Measurements from ENCODE around the gene PCSK9. TPM values are rescaled to one million over a fixed set of nuclear protein-coding genes. Genes with fewer than 3 reads are reported as not detected.

PCSK9 gene
- total and polyA plus RNA-seq, 2 of the 13 experiments (the other 11 are each of a cell fraction or from before 2014, with no cell fraction given), result 33.3 to 80.5 TPM

DNA sequence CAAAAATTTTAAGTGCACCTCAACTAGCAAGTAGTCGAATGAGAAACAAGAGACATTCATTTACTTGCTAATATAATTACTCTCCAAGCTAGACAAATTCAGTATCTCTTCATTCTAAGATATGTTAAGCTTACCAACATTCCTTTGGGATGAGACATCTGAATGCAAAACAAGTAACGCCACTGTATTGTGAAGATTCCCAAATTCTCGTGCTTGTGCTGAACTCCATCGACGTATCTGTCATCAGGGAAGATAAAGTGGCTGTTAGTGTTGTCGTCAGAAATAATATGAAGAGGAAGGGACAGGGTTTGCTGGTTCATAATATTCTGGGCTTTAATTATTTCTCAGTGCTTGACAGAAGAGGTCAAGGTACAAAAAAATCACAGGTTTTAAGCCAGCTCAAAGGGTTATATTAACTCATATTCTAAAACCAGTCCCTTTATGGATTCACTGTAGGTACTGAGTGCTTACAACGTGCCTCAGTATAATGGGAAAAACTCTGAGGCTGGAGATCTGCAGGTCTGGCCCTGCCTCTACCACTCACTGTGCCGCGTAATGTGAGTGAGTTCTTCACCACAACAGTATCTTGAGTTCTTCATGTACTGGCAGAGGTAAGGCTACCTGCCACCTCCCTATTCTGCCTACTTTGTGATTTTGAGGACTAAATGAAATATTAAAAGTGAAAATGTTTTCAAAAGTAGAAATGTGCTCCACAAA is 42.0 kb downstream of the PCSK9 start:
- POLR2A ChIA-PET, result no interaction called here
- no TSS peak for BruUV-seq (replicated peaks)
- no peaks in the 10 kb centered on the region for H4K20me1 ChIP-seq (ENCODE audit: insufficient read depth, low read length)
- H3K4me1 ChIP-seq (ENCODE audit: insufficient read depth, low read length), result no peaks in the 10 kb centered on the region
- no peak for DNase-seq (ENCODE audit: low spot score)
- no peaks in the 10 kb centered on the region for H3K27me3 ChIP-seq (ENCODE audit: control insufficient read depth in 1 of 2, insufficient read depth in 2 of 2, low read length in 2 of 2)
- H3K27ac ChIP-seq (ENCODE audit: extremely low read length, insufficient read depth, low read length), result no peak overlapping the region
- CTCF ChIA-PET (ENCODE audit: low intra/inter-chr PET ratio, low total read pairs), result no interaction called here
- intact Hi-C loops (cut with micrococcal nuclease; ENCODE audit: unreplicated experiment), result loop anchor here (10.0 kb wide), 1 partner anchor 53 kb away; no protein-coding TSS in a partner anchor
- 94% methylated on average over 9 of the region's 9 CpGs for WGBS (ENCODE audit: low lambda C conversion rate)
- in situ Hi-C loops (cut with HindIII; ENCODE audit: extremely low pct_ligation_motif_present, low pct_unique_long_range_greater_than_20kb), result no loop called here
- H3K9ac ChIP-seq (ENCODE audit: insufficient read depth, low read depth, low read length), result no peak overlapping the region
- ATAC-seq, result no peak
- H3K4me2 ChIP-seq (ENCODE audit: low read depth, low read length), result no peak overlapping the region
- H2AFZ ChIP-seq (ENCODE audit: low read length), result no peak overlapping the region
- H3K4me3 ChIP-seq (replicated peaks in 1 of 3; ENCODE audit: insufficient read depth in 1 of 3, low read depth in 2 of 3, low read length in 3 of 3), result no peak overlapping the region
- H3K36me3 ChIP-seq (replicated peaks in 1 of 2; ENCODE audit: control insufficient read depth in 1 of 2, insufficient read depth in 2 of 2, low read length in 2 of 2), result peaks cover 36 to 84% of the 10 kb centered on the region in 2 experiments
- TF ChIP-seq, protein P1, sequence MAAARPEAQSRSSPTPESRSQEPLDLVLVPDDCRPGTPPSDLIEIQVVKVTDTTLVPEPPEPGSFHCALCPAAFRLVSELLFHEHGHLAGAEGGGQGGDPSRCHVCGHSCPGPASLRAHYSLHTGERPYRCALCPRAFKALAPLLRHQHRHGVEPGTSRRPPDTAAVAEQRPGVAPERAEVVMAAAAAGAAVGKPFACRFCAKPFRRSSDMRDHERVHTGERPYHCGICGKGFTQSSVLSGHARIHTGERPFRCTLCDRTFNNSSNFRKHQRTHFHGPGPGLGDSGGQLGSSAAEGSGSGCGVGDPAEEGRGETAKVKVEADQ (CRISPR knock-in tag; IDR thresholded peaks at IDR 0.05; ENCODE audit: borderline replicate concordance), result no peak
- TF ChIP-seq MBNL3 (CRISPR knock-in tag; conservative IDR thresholded peaks at IDR 0.05), result no peak
- no peak for TF ChIP-seq GMEB1 (CRISPR knock-in tag; IDR thresholded peaks at IDR 0.05; ENCODE audit: borderline replicate concordance)
- TF ChIP-seq CCDC6 (CRISPR knock-in tag; IDR thresholded peaks at IDR 0.05), result no peak
- no peak for TF ChIP-seq GPN1 (CRISPR knock-in tag; IDR thresholded peaks at IDR 0.05; ENCODE audit: borderline replicate concordance)
- no peak for TF ChIP-seq RFXAP (CRISPR knock-in tag; IDR thresholded peaks at IDR 0.05; ENCODE audit: borderline replicate concordance)
- TF ChIP-seq ASH2L (IDR thresholded peaks at IDR 0.05; ENCODE audit: insufficient read length, low read depth, low read length), result no peak
- TF ChIP-seq ZNF574 (CRISPR knock-in tag; IDR thresholded peaks at IDR 0.05), result no peak
- TF ChIP-seq RFX5 (IDR thresholded peaks at IDR 0.05; ENCODE audit: low read depth, low read length), result no peak
- TF ChIP-seq ZNF709 (CRISPR knock-in tag; IDR thresholded peaks at IDR 0.05), result no peak
- no peak for TF ChIP-seq ZNF205 (CRISPR knock-in tag; IDR thresholded peaks at IDR 0.05)
- TF ChIP-seq KDM5A (IDR thresholded peaks at IDR 0.05; ENCODE audit: borderline replicate concordance, low read length), result no peak
- no peaks in the 10 kb centered on the region for H3K79me2 ChIP-seq (ENCODE audit: insufficient read depth, low read length)
- no peak for FAIRE-seq
- H3K9me3 ChIP-seq (ENCODE audit: low read length), result no peaks in the 10 kb centered on the region
